GM12878 (cell line): ENCODE results near the gene NLGN1. TPM values are rescaled to one million over a fixed set of nuclear protein-coding genes. Genes with fewer than 3 reads are reported as not detected.

Experiments used
- ATAC-seq: fragments of 200-7000 bp; cut with Tn5 transposase; 3 replicates; pipeline ENCODE4 v1.9.1; 2020; ENCODE audit warnings: mild to moderate bottlenecking, moderate library complexity
- BruUV-seq: library from RNA; stranded (reverse); fragments of 400-500 nt; replicated peaks from 2 replicates; lab custom pipeline; 2021; lab: Mats Ljungman, UMichigan
- CTCF ChIA-PET: fragments of 300-600 bp; sonication (Branson Sonifier 250); formaldehyde crosslinking; extraction: SDS; loops from one replicate; lab custom pipeline; 2021; ENCODE audit warnings: inconsistent platforms; lab: Yijun Ruan, JAX
- POLR2A ChIA-PET: fragments of 350-600 bp; formaldehyde crosslinking; extraction: SDS; loops from one replicate; lab custom pipeline; 2021; ENCODE audit warnings: inconsistent platforms; lab: Charles Lee
- RAD21 ChIA-PET: fragments of 300-600 bp; sonication (Branson Sonifier 250); formaldehyde crosslinking; loops from one replicate; lab custom pipeline; 2023; ENCODE audit warnings: antibody characterized with exemption; ENCODE audit not compliant: unreplicated experiment; lab: Charles Lee
- SMC1A ChIA-PET: fragments of 300-600 bp; sonication (Branson Sonifier 250); formaldehyde crosslinking; loops from one replicate; lab custom pipeline; 2023; ENCODE audit not compliant: unreplicated experiment, uncharacterized antibody; lab: Charles Lee
- DNase-seq: peaks from one replicate; pipeline ENCODE4 v3.0.0-alpha.2; 2011; ENCODE audit warnings: low read depth, low spot score
- FAIRE-seq: peaks from 3 replicates; lab custom pipeline; 2011; peaks lifted over from hg19 to GRCh38; lab: Jason Lieb, UNC
- H2AFZ ChIP-seq: 2 replicates; pipeline ENCODE4 v1.6.0; 2011; ENCODE audit warnings: low read depth, low read length, control low read depth; ENCODE audit not compliant: control insufficient read depth
- H3K27ac ChIP-seq: 2 replicates; pipeline ENCODE4 v1.5.1; 2011; ENCODE audit warnings: control low read depth; ENCODE audit not compliant: control insufficient read depth, insufficient read depth
- H3K27me3 ChIP-seq, 2 experiments: replicated peaks in 1 of 2; 2 replicates each; pipeline versions ENCODE4 v1.6.0 to v1.6.1; 2011; ENCODE audit warnings: low read length in 1 of 2; ENCODE audit not compliant: control insufficient read depth in 2 of 2, insufficient read depth in 2 of 2
- H3K36me3 ChIP-seq, 2 experiments: 2 replicates each; pipeline ENCODE4 v1.5.1; 2011; ENCODE audit warnings: low read length in 1 of 2; ENCODE audit not compliant: control insufficient read depth in 2 of 2, insufficient read depth in 2 of 2
- H3K4me1 ChIP-seq: 2 replicates; pipeline ENCODE4 v1.6.1; 2011; ENCODE audit warnings: mild to moderate bottlenecking, low read length, moderate library complexity, mixed read lengths; ENCODE audit not compliant: control insufficient read depth, insufficient read depth
- H3K4me2 ChIP-seq: 2 replicates; pipeline ENCODE4 v1.6.0; 2011; ENCODE audit warnings: control low read depth; ENCODE audit not compliant: control insufficient read depth, insufficient read depth
- H3K4me3 ChIP-seq: fragments of 200-600 bp; sonication (generic); 2 replicates; pipeline ENCODE4 v1.5.1; 2016
- H3K79me2 ChIP-seq: 2 replicates; pipeline ENCODE4 v1.6.0; 2011; ENCODE audit warnings: low read length; ENCODE audit not compliant: control insufficient read depth, insufficient read depth
- H3K9ac ChIP-seq: 2 replicates; pipeline ENCODE4 v1.8.0; 2011; ENCODE audit warnings: low read length, control low read depth, mixed read lengths; ENCODE audit not compliant: control insufficient read depth, insufficient read depth
- H3K9me3 ChIP-seq: replicated peaks from 3 replicates; pipeline ENCODE4 v1.5.1; 2011; ENCODE audit warnings: mild to moderate bottlenecking, low read length; ENCODE audit not compliant: control insufficient read depth, insufficient read depth
- H4K20me1 ChIP-seq: 2 replicates; pipeline ENCODE4 v1.6.0; 2011; ENCODE audit not compliant: control insufficient read depth, insufficient read depth
- ATF2 ChIP-seq: IDR thresholded peaks from 2 replicates; pipeline ENCODE4 v1.6.1; 2012; ENCODE audit warnings: low read length, inconsistent platforms
- BHLHE40 ChIP-seq, 2 experiments: fragments of 450-650 bp in 1 of 2; IDR thresholded peaks; 2 replicates each; pipeline ENCODE4 v1.6.1; 2011 to 2017; ENCODE audit warnings: low read depth in 2 of 2, borderline replicate concordance in 1 of 2, improper control_type of control experiment in 1 of 2, low read length in 1 of 2, mild to moderate bottlenecking in 1 of 2
- CBX3 ChIP-seq: fragments of 200-600 bp; sonication (generic); IDR thresholded peaks from 2 replicates; pipeline ENCODE4 v1.6.1; 2016; ENCODE audit warnings: low read depth, borderline replicate concordance
- CHD1 ChIP-seq: IDR thresholded peaks from 2 replicates; pipeline ENCODE4 v1.6.1; 2012; ENCODE audit warnings: low read depth, low read length, improper control_type of control experiment
- E2F4 ChIP-seq: IDR thresholded peaks from 2 replicates; pipeline ENCODE4 v1.6.1; 2012; ENCODE audit warnings: low read depth, low read length, improper control_type of control experiment
- ESRRA ChIP-seq: IDR thresholded peaks from 2 replicates; pipeline ENCODE4 v1.6.1; 2012; ENCODE audit warnings: mild to moderate bottlenecking, low read length, improper control_type of control experiment
- IRF3 ChIP-seq: fragments of 450-650 bp; IDR thresholded peaks from 2 replicates; pipeline ENCODE4 v1.6.1; 2014; ENCODE audit warnings: mild to moderate bottlenecking
- JUNB ChIP-seq: IDR thresholded peaks from 2 replicates; pipeline ENCODE4 v1.6.1; 2016; ENCODE audit warnings: antibody characterized with exemption, mild to moderate bottlenecking
- LARP7 ChIP-seq: fragments of 450-650 bp; IDR thresholded peaks from 2 replicates; pipeline ENCODE4 v1.6.1; 2017; ENCODE audit warnings: mild to moderate bottlenecking
- MLLT1 ChIP-seq: fragments of 450-650 bp; IDR thresholded peaks from 2 replicates; pipeline ENCODE4 v1.6.1; 2016; ENCODE audit warnings: mild to moderate bottlenecking
- NFYA ChIP-seq: IDR thresholded peaks from 2 replicates; pipeline ENCODE4 v1.6.1; 2011; ENCODE audit warnings: low read depth, mild to moderate bottlenecking, low read length, improper control_type of control experiment, borderline replicate concordance
- NFYB ChIP-seq: IDR thresholded peaks from 2 replicates; pipeline ENCODE4 v1.6.1; 2011; ENCODE audit warnings: low read depth, mild to moderate bottlenecking, low read length, improper control_type of control experiment, moderate library complexity; ENCODE audit not compliant: insufficient read depth
- RAD51 ChIP-seq: fragments of 450-650 bp; IDR thresholded peaks from 2 replicates; pipeline ENCODE4 v1.6.1; 2016; ENCODE audit warnings: moderate library complexity, mild to moderate bottlenecking, inconsistent platforms
- RB1 ChIP-seq: fragments of 450-650 bp; formaldehyde crosslinking; IDR thresholded peaks from 2 replicates; pipeline ENCODE4 v1.6.1; 2017; ENCODE audit warnings: mild to moderate bottlenecking, borderline replicate concordance
- SUPT20H ChIP-seq: IDR thresholded peaks from 2 replicates; pipeline ENCODE4 v1.6.1; 2011; ENCODE audit warnings: low read depth, mild to moderate bottlenecking, low read length, moderate library complexity, borderline replicate concordance; ENCODE audit not compliant: control insufficient read depth
- SUZ12 ChIP-seq: fragments of 200-600 bp; sonication (generic); IDR thresholded peaks from one replicate; pipeline ENCODE4 v1.6.1; 2018; ENCODE audit warnings: antibody characterized with exemption, mild to moderate bottlenecking; ENCODE audit not compliant: unreplicated experiment
- TARDBP ChIP-seq: IDR thresholded peaks from 2 replicates; pipeline ENCODE4 v1.6.1; 2016; ENCODE audit warnings: borderline replicate concordance
- USF2 ChIP-seq: IDR thresholded peaks from 2 replicates; pipeline ENCODE4 v1.6.1; 2011; ENCODE audit warnings: low read depth, low read length, improper control_type of control experiment, borderline replicate concordance
- WRNIP1 ChIP-seq: IDR thresholded peaks from 2 replicates; pipeline ENCODE4 v1.6.1; 2011; ENCODE audit warnings: low read depth, low read length, improper control_type of control experiment, borderline replicate concordance
- YBX1 ChIP-seq: fragments of 450-650 bp; IDR thresholded peaks from 2 replicates; pipeline ENCODE4 v1.6.1; 2016; ENCODE audit warnings: antibody characterized with exemption
- WGBS: methylation state at CpG from one replicate; pipeline ENCODE4 v1.1.6; 2016; ENCODE audit warnings: low lambda C conversion rate; ENCODE audit not compliant: insufficient replicate concordance, insufficient coverage; ENCODE audit errors: missing lambda C conversion rate; 5-methylcytosine and 5-hydroxymethylcytosine counted together
- in situ Hi-C: fragments of 300-500 bp; cut with MboI; formaldehyde crosslinking; loops from 9 replicates; pipeline ENCODE4 v1.14.3; 2018; ENCODE audit warnings: mixed read lengths
- intact Hi-C: fragments of 100-400 bp; cut with micrococcal nuclease; formaldehyde crosslinking; loops from one replicate; pipeline ENCODE4 v1.14.2; 2022; ENCODE audit not compliant: unreplicated experiment
- polyA plus RNA-seq, 11 experiments: library from polyadenylated mRNA; depleted of rRNA in 4 of 11; unstranded in 6 of 11; stranded (reverse) in 5 of 11; fragments of >200 nt; fragmentation: Nextera tagmentation in 4 of 11; fragmentation: Illumina TruSeq in 1 of 11; extraction: Ambion mirVana in 4 of 11; extraction: Trizol in 1 of 11; gene quantifications; 1 replicate in 1 of 11; 2 replicates in 10 of 11; pipeline versions ENCODE4 v1.2.1 to v1.2.3, GENCODE V29; 2011 to 2016; ENCODE audit warnings: inconsistent platforms in 2 of 11, missing spikeins in 2 of 11, low read depth in 1 of 11
- total RNA-seq, 4 experiments: library from RNA; depleted of rRNA in 3 of 4; stranded (reverse); fragments of >200 nt in 3 of 4; fragmentation: Illumina TruSeq in 1 of 4; extraction: Trizol in 1 of 4; gene quantifications; 2 replicates each; pipeline versions ENCODE4 v1.2.1 to v1.2.3, GENCODE V29; 2013 to 2021

NLGN1 gene
- total and polyA plus RNA-seq, 10 of the 15 experiments (the other 5 are each of a cell fraction or from before 2014, with no cell fraction given) = not detected

GRCh38 chr3:173739726-173740125, 342.2 kb downstream of the NLGN1 start:
- Histone ChIP-seq H3K9me3 (no peaks in the 10 kb centered on the region), H3K27ac (no peak overlapping the region), H3K4me1 (no peaks in the 10 kb centered on the region), H3K4me3 (no peak overlapping the region), H3K27me3 (no peaks in the 10 kb centered on the region), H4K20me1 (no peaks in the 10 kb centered on the region), H3K36me3 (no peaks in the 10 kb centered on the region), H2AFZ (no peak overlapping the region), H3K9ac (no peak overlapping the region), H3K79me2 (no peaks in the 10 kb centered on the region), H3K4me2 (no peak overlapping the region)
- ATAC-seq = no peak
- POLR2A ChIA-PET = no interaction called here
- DNase-seq = no peak
- intact Hi-C loops (no loop called here), in situ Hi-C loops (no loop called here)
- TF ChIP-seq CBX3 (no peak), RAD51 (no peak), SUZ12 (no peak), BHLHE40 (IDR thresholded peaks at IDR 0.05; ENCODE audit: borderline replicate concordance in 1 of 2, low read depth in 2 of 2, low read length in 1 of 2) (no peak), SUPT20H (no peak), USF2 (no peak), RB1 (no peak), WRNIP1 (no peak), JUNB (no peak), E2F4 (no peak), IRF3 (no peak), NFYB (no peak), NFYA (no peak), ATF2 (no peak), TARDBP (no peak), MLLT1 (no peak), YBX1 (no peak), LARP7 (no peak), ESRRA (no peak), CHD1 (no peak)
- SMC1A ChIA-PET = no interaction called here
- no peak for FAIRE-seq
- WGBS = 0% methylated on average over 2 of the region's 2 CpGs
- CTCF ChIA-PET = no interaction called here
- BruUV-seq = no TSS peak
- RAD21 ChIA-PET = no interaction called here
